Liver (tissue), 9 donors: ENCODE results near the gene PDZD2. TPM values are rescaled to one million over a fixed set of nuclear protein-coding genes. Genes with fewer than 3 reads are reported as not detected.

Experiments
- DNase-seq: peaks from one replicate; pipeline ENCODE4 v3.0.0-alpha.2; 2017; ENCODE audit warnings: low spot score
- H3K27ac ChIP-seq, 2 donors: one replicate each; pipeline ENCODE4 v1.7.0; 2013; ENCODE audit warnings: inconsistent platforms in 2 of 2, low read length in 2 of 2, control low read depth in 1 of 2, low read depth in 1 of 2, mild to moderate bottlenecking in 1 of 2
- H3K27me3 ChIP-seq, 4 donors: one replicate each; pipeline versions ENCODE4 v1.6.1 to v1.7.0; 2013; ENCODE audit warnings: low read length in 3 of 4, inconsistent platforms in 1 of 4, mild to moderate bottlenecking in 1 of 4, moderate library complexity in 1 of 4; ENCODE audit not compliant: control insufficient read depth in 4 of 4, insufficient read depth in 4 of 4
- H3K36me3 ChIP-seq, 4 donors: one replicate each; pipeline versions ENCODE4 v1.6.1 to v1.7.0; 2013; ENCODE audit warnings: low read length in 3 of 4, mild to moderate bottlenecking in 3 of 4, low read depth in 1 of 4, moderate library complexity in 1 of 4; ENCODE audit not compliant: control insufficient read depth in 4 of 4, insufficient read depth in 3 of 4
- H3K4me1 ChIP-seq, 4 donors: one replicate each; pipeline versions ENCODE4 v1.6.1 to v1.7.0; 2013; ENCODE audit warnings: low read length in 3 of 4, mild to moderate bottlenecking in 3 of 4, moderate library complexity in 1 of 4; ENCODE audit not compliant: control insufficient read depth in 4 of 4, insufficient read depth in 4 of 4
- H3K4me3 ChIP-seq, 3 donors: one replicate each; pipeline versions ENCODE4 v1.6.1 to v1.7.0; 2013; ENCODE audit warnings: low read length in 3 of 3, control low read depth in 1 of 3, low read depth in 1 of 3, mild to moderate bottlenecking in 1 of 3
- H3K9ac ChIP-seq, 2 donors: one replicate each; pipeline ENCODE4 v1.7.0; 2013; ENCODE audit warnings: low read length in 2 of 2, mild to moderate bottlenecking in 2 of 2, moderate library complexity in 2 of 2, control low read depth in 1 of 2, low read depth in 1 of 2
- H3K9me3 ChIP-seq, 4 donors: one replicate each; pipeline versions ENCODE4 v1.6.1 to v1.7.0; 2013; ENCODE audit warnings: low read length in 3 of 4; ENCODE audit not compliant: control insufficient read depth in 4 of 4
- ATF3 ChIP-seq: IDR thresholded peaks from 2 replicates; pipeline ENCODE4 v1.6.1; 2016; ENCODE audit warnings: antibody characterized with exemption
- CTCF ChIP-seq: fragments of 150-350 bp; IDR thresholded peaks from 2 replicates; pipeline ENCODE4 v1.5.1; 2017; ENCODE audit warnings: improper control_type of control experiment, low read depth, low read length; ENCODE audit not compliant: missing input control
- EGR1 ChIP-seq, 2 donors: IDR thresholded peaks; 2 replicates each; pipeline ENCODE4 v1.6.1; 2016 to 2018; ENCODE audit warnings: antibody characterized with exemption in 2 of 2, low read depth in 2 of 2
- FOXA1 ChIP-seq: IDR thresholded peaks from 2 replicates; pipeline ENCODE4 v1.6.1; 2016; ENCODE audit warnings: antibody characterized with exemption
- FOXA2 ChIP-seq: IDR thresholded peaks from 2 replicates; pipeline ENCODE4 v1.6.1; 2016; ENCODE audit warnings: antibody characterized with exemption
- GABPA ChIP-seq, 2 donors: IDR thresholded peaks in 1 of 2; conservative IDR thresholded peaks in 1 of 2; 2 replicates each; pipeline ENCODE4 v1.6.1; 2016; ENCODE audit warnings: antibody characterized with exemption in 2 of 2, mild to moderate bottlenecking in 1 of 2, moderate library complexity in 1 of 2
- HNF4A ChIP-seq, 2 donors: conservative IDR thresholded peaks; 2 replicates each; pipeline ENCODE4 v1.6.1; 2016; ENCODE audit warnings: antibody characterized with exemption in 2 of 2, mild to moderate bottlenecking in 2 of 2
- HNF4G ChIP-seq: IDR thresholded peaks from 2 replicates; pipeline ENCODE4 v1.6.1; 2016; ENCODE audit warnings: antibody characterized with exemption
- JUND ChIP-seq, 2 donors: IDR thresholded peaks; 2 replicates each; pipeline ENCODE4 v1.6.1; 2016; ENCODE audit warnings: antibody characterized with exemption in 2 of 2
- MAX ChIP-seq: IDR thresholded peaks from 2 replicates; pipeline ENCODE4 v1.6.1; 2016; ENCODE audit warnings: antibody characterized with exemption
- NR2F2 ChIP-seq: IDR thresholded peaks from 2 replicates; pipeline ENCODE4 v1.6.1; 2016; ENCODE audit warnings: antibody characterized with exemption
- RAD21 ChIP-seq, 2 donors: IDR thresholded peaks; 2 replicates each; pipeline ENCODE4 v1.6.1; 2016; ENCODE audit warnings: antibody characterized with exemption in 2 of 2, mild to moderate bottlenecking in 2 of 2
- REST ChIP-seq: IDR thresholded peaks from 2 replicates; pipeline ENCODE4 v1.6.1; 2016; ENCODE audit warnings: antibody characterized with exemption, mild to moderate bottlenecking
- RXRA ChIP-seq, 2 donors: IDR thresholded peaks; 2 replicates each; pipeline ENCODE4 v1.6.1; 2017 to 2018; ENCODE audit warnings: antibody characterized with exemption in 2 of 2, mild to moderate bottlenecking in 1 of 2
- SP1 ChIP-seq: IDR thresholded peaks from 2 replicates; pipeline ENCODE4 v1.6.1; 2018; ENCODE audit warnings: antibody characterized with exemption, mild to moderate bottlenecking
- TAF1 ChIP-seq: conservative IDR thresholded peaks from 2 replicates; pipeline ENCODE4 v1.6.1; 2016; ENCODE audit warnings: antibody characterized with exemption, mild to moderate bottlenecking
- YY1 ChIP-seq: IDR thresholded peaks from 2 replicates; pipeline ENCODE4 v1.6.1; 2016; ENCODE audit warnings: antibody characterized with exemption, mild to moderate bottlenecking
- ZBTB33 ChIP-seq: IDR thresholded peaks from 2 replicates; pipeline ENCODE4 v1.6.1; 2016; ENCODE audit warnings: antibody characterized with exemption
- WGBS: extraction: QIAGEN DNeasy Blood & Tissue Kit; methylation state at CpG from one replicate; pipeline ENCODE4 v1.1.7; 2013; 5-methylcytosine and 5-hydroxymethylcytosine counted together
- polyA plus RNA-seq, 2 donors: library from polyadenylated mRNA; stranded (reverse) in 1 of 2; unstranded in 1 of 2; fragments of 200-250 nt in 1 of 2; fragments of >200 nt in 1 of 2; fragmentation: Nextera tagmentation in 1 of 2; extraction: Ambion mirVana in 1 of 2; gene quantifications; one replicate each; pipeline versions ENCODE4 v1.2.1 to v1.2.3, GENCODE V29; 2013 to 2015
- total RNA-seq, 2 donors: library from RNA; depleted of rRNA; stranded (reverse); fragments of >200 nt; gene quantifications; one replicate each; pipeline ENCODE4 v1.2.3, GENCODE V29; 2014
- donor health status: healthy.
- donor health status: healthy.
- donor health status: healthy.
- donor health status: healthy.
- donor health status: healthy.

Gene PDZD2
- total and polyA plus RNA-seq, 4 donors: 0.27 to 1.1 (median 0.54) TPM

- H3K27me3 ChIP-seq: no peaks in the 10 kb centered on the region
- H3K36me3 ChIP-seq: peaks cover 6 to 29% (median 18%) of the 10 kb centered on the region in 4 donors
- no peak overlapping the region for H3K4me3 ChIP-seq
- no peak overlapping the region for H3K27ac ChIP-seq
- 91% methylated on average over 1 of the region's 1 CpG for WGBS
- TF ChIP-seq EGR1 (IDR thresholded peaks at IDR 0.05; ENCODE audit: low read depth in 2 of 2): no peak
- no peak for TF ChIP-seq GABPA (IDR thresholded peaks at IDR 0.05 in 1 of 2, conservative IDR thresholded peaks at IDR 0.05 in 1 of 2)
- TF ChIP-seq JUND (IDR thresholded peaks at IDR 0.05): no peak
- TF ChIP-seq RAD21 (IDR thresholded peaks at IDR 0.05): no peak
- TF ChIP-seq RXRA (IDR thresholded peaks at IDR 0.05): no peak
- TF ChIP-seq MAX: no peak
- TF ChIP-seq HNF4A (conservative IDR thresholded peaks at IDR 0.05): no peak
- TF ChIP-seq REST: no peak
- no peak for TF ChIP-seq ZBTB33
- TF ChIP-seq ATF3: no peak
- TF ChIP-seq HNF4G: no peak
- TF ChIP-seq FOXA1: no peak
- no peak for TF ChIP-seq YY1
- no peak for TF ChIP-seq TAF1
- no peak for TF ChIP-seq FOXA2
- TF ChIP-seq NR2F2: no peak
- TF ChIP-seq SP1: no peak
- no peak for TF ChIP-seq CTCF
- peaks cover 3 to 11% (median 6%) of the 10 kb centered on the region in 4 donors for H3K4me1 ChIP-seq
- DNase-seq: no peak
- H3K9ac ChIP-seq: no peak overlapping the region
- H3K9me3 ChIP-seq: no peaks in the 10 kb centered on the region
Observed at GRCh38 chr5:32131604-32132003, 492.7 kb downstream of the PDZD2 start.
